ENCODE measurements around the gene TBX18. TPM values are rescaled to one million over a fixed set of nuclear protein-coding genes. Genes with fewer than 3 reads are reported as not detected.

TBX18 gene
- total and polyA plus RNA-seq, 8 donors, result 0.12 to 4.6 (median 0.77) TPM; not detected in 4

DNA sequence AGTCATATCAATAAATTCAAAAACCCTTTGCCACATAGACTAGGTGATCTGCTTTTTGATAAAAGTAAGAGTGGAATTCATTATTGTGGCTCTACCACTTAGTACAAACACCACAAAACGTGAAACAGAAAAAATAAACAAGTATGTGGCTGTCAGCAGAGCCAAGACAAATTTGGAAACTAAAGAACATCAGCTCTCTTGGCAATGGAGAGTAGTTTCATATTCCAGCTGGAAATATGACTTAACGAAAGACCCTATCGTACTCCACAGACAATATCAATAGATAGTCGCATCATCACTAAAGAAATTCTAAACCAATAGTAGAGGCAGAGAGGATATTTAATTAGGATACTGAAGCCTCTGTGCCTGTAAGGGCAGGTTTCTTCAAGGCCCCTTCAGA, 20.8 kb downstream of the TBX18 start:
- H3K36me3 ChIP-seq, result no peaks in the 10 kb centered on the region
- no peak for DNase-seq
- H3K4me1 ChIP-seq, result no peaks in the 10 kb centered on the region
- no peak overlapping the region for H3K4me3 ChIP-seq
- peaks cover 0 to 9% (median 0%) of the 10 kb centered on the region in 3 donors for H3K27me3 ChIP-seq
- no peak overlapping the region for H3K27ac ChIP-seq
- intact Hi-C loops (cut with DNase I; ENCODE audit: low total_unique reads), result no loop called here
- TF ChIP-seq POLR2A (IDR thresholded peaks at IDR 0.05) (no peak), EP300 (IDR thresholded peaks at IDR 0.05) (no peak), POLR2AphosphoS5 (IDR thresholded peaks at IDR 0.05) (no peak)
- TF ChIP-seq, protein P1, sequence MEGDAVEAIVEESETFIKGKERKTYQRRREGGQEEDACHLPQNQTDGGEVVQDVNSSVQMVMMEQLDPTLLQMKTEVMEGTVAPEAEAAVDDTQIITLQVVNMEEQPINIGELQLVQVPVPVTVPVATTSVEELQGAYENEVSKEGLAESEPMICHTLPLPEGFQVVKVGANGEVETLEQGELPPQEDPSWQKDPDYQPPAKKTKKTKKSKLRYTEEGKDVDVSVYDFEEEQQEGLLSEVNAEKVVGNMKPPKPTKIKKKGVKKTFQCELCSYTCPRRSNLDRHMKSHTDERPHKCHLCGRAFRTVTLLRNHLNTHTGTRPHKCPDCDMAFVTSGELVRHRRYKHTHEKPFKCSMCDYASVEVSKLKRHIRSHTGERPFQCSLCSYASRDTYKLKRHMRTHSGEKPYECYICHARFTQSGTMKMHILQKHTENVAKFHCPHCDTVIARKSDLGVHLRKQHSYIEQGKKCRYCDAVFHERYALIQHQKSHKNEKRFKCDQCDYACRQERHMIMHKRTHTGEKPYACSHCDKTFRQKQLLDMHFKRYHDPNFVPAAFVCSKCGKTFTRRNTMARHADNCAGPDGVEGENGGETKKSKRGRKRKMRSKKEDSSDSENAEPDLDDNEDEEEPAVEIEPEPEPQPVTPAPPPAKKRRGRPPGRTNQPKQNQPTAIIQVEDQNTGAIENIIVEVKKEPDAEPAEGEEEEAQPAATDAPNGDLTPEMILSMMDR (IDR thresholded peaks at IDR 0.05), result no peak
- whole genome bisulfite sequencing, 5 donors, result 61 to 71% (median 68%) methylated on average over 4 of the region's 4 CpGs
- H3K9me3 ChIP-seq, result no peaks in the 10 kb centered on the region

- TF ChIP-seq POLR2A (IDR thresholded peaks at IDR 0.05) (no peak), EP300 (IDR thresholded peaks at IDR 0.05) (no peak), POLR2AphosphoS5 (IDR thresholded peaks at IDR 0.05) (no peak)
- TF ChIP-seq, protein P1 (IDR thresholded peaks at IDR 0.05), result no peak
- Histone ChIP-seq H3K27ac (no peak overlapping the region), H3K36me3 (no peaks in the 10 kb centered on the region), H3K9me3 (no peaks in the 10 kb centered on the region), H3K27me3 (peaks cover 0 to 4% (median 0%) of the 10 kb centered on the region in 3 donors), H3K4me3 (no peak overlapping the region), H3K4me1 (no peaks in the 10 kb centered on the region)
- intact Hi-C loops (cut with DNase I; ENCODE audit: low total_unique reads), result no loop called here
- 51 to 74% (median 57%) methylated on average over 1 of the region's 1 CpG for WGBS, 5 donors
- no peak for DNase-seq
These were observed 24.0 kb downstream of the TBX18 start for GRCh38 chr6:84740385-84740784.

GRCh38 chr6:84739866-84740208, 24.6 kb downstream of the TBX18 start:
- no peak for DNase-seq
- 90 to 97% (median 94%) methylated on average over 1 of the region's 1 CpG for WGBS, 5 donors
- intact Hi-C loops (cut with DNase I; ENCODE audit: low total_unique reads), result no loop called here
- Histone ChIP-seq H3K27ac (no peak overlapping the region), H3K4me3 (no peak overlapping the region), H3K36me3 (no peaks in the 10 kb centered on the region), H3K27me3 (peaks cover 0 to 4% (median 0%) of the 10 kb centered on the region in 3 donors), H3K9me3 (no peaks in the 10 kb centered on the region), H3K4me1 (no peaks in the 10 kb centered on the region)
- TF ChIP-seq EP300 (IDR thresholded peaks at IDR 0.05) (no peak), POLR2A (IDR thresholded peaks at IDR 0.05) (no peak), POLR2AphosphoS5 (IDR thresholded peaks at IDR 0.05) (no peak)
- TF ChIP-seq, protein P1 (IDR thresholded peaks at IDR 0.05), result no peak

- H3K27me3 ChIP-seq, result peaks cover 0 to 4% (median 0%) of the 10 kb centered on the region in 3 donors
- H3K4me3 ChIP-seq, result no peak overlapping the region
- TF ChIP-seq EP300 (IDR thresholded peaks at IDR 0.05), result no peak
- TF ChIP-seq POLR2AphosphoS5 (IDR thresholded peaks at IDR 0.05), result no peak
- TF ChIP-seq, protein P1 (IDR thresholded peaks at IDR 0.05), result no peak
- TF ChIP-seq POLR2A (IDR thresholded peaks at IDR 0.05), result no peak
- no peak overlapping the region for H3K27ac ChIP-seq
- DNase-seq, result no peak
- no peaks in the 10 kb centered on the region for H3K36me3 ChIP-seq
- WGBS, 5 donors, result 76 to 95% (median 92%) methylated on average over 2 of the region's 2 CpGs
- no peaks in the 10 kb centered on the region for H3K9me3 ChIP-seq
- no peaks in the 10 kb centered on the region for H3K4me1 ChIP-seq
- intact Hi-C loops (cut with DNase I; ENCODE audit: low total_unique reads), result no loop called here
These were observed 25.2 kb downstream of the TBX18 start for GRCh38 chr6:84738996-84739865.
